ENCODE measurements around the gene FBXO46. TPM values are rescaled to one million over a fixed set of nuclear protein-coding genes. Genes with fewer than 3 reads are reported as not detected.

Gene FBXO46, protein sequence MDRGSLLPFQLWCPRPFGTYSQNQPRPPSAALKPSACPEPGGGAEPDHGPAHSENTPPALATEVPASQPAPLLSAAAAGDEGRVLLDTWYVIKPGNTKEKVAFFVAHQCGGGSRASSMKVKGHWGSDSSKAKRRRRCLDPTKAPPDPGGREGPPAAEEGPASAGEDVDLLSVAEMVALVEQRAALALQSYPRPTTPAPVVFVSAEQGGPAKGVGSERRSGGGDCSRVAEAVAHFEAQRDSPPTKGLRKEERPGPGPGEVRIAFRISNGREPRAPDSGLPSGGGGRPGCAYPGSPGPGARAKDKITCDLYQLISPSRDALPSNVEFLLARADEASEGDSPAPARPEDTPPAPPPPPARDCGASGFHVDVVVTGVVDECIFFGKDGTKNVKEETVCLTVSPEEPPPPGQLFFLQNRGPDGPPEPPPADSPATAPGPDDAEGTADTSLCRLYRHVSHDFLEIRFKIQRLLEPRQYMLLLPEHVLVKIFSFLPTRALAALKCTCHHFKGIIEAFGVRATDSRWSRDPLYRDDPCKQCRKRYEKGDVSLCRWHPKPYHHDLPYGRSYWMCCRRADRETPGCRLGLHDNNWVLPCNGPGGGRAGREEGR
- total RNA-seq (18.3 and 21.2 TPM in 2 replicates), polyA plus RNA-seq (7.7 and 7.8 TPM in 2 replicates), polyA minus RNA-seq (3.1 and 6.1 TPM in 2 replicates), Bru-seq, nascent RNA (percentile 66 among the genes with signal in this experiment), BruChase-seq, experiment 1, labeled RNA remaining after a 6-hour chase (percentile 81 among the genes with signal in this experiment), BruChase-seq, experiment 2, labeled RNA remaining after a 2-hour chase (percentile 81 among the genes with signal in this experiment)
- polyA plus RNA-seq (2011; cell fraction: cytosol; rRNA removed), result 2.8 and 4.9 TPM in 2 replicates
- 16.6 and 19.7 TPM in 2 replicates for polyA plus RNA-seq (2011; cell fraction: nucleus; rRNA removed)
- 5.8 and 6.7 TPM in 2 replicates for polyA plus RNA-seq (2012)
- 9.2 TPM for polyA minus RNA-seq (2011; cell fraction: cytosol; rRNA and poly(A)+ RNA removed)
- 8.7 and 11.6 TPM in 2 replicates for polyA minus RNA-seq (2011; cell fraction: nucleus; rRNA and poly(A)+ RNA removed)
- long read RNA-seq, transcript FBXO46-201 (2 exons, 3,001 nt), result major isoform, 8 of 24 reads
- long read RNA-seq, partial matches to known transcripts, result 1 of 24 reads
- long read RNA-seq, other reads (novel, unspliced or antisense), result 14 of 24 reads

DNA sequence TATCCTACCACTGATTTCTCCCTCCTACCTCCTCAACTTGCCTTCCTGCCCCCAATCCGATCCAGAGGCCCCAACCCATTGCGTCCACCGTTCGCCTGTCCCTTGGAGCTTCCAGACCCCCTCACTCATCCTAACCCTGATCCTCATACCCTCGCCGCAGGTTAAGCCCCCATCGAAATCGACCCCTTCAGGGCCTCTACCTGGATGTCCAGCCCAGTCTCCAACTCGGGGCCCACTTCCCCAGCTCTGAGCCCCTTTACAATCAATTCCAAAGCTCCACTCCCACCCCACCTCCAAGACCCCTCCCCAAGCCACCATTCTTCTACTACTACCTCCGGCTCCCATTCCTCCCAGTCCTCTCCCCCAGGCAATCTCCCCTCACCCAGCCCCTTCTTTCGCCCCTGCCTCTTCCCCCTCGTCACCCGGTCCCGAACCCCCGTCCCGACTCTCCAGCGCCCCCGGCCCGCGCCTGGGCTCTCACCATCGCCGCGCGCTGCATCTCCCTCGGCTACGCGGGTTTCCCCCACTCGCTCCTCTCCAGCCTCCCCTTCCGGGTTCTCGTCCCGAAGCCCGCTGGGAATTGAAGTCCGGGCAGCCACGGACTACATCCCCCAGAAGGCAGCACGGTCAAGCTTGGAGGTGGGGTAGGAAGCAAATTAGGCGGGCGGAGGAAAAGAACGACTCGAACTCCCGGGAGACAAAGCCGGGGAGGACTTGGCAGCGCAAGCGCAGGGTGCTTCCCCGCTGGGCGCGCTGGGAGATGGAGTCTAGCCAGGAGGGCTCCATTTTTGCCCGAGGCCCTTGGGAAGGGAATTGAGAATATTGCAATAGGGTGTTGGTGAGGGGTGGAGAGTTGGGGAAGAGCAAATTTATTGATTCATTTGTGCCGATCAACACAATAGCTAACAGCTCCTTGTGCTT lies at the start of gene FBXO46:
Gene FBXO46 (minus strand): TSS at position 529 of the 921 bp plus-strand sequence. CDS start 17,401 bp downstream, outside the sequence.
- Histone ChIP-seq H3K4me2 (ENCODE audit: insufficient read depth, low read length) (peak within 1 kb of the TSS; percentile 58), H3K9ac (replicated peaks; ENCODE audit: extremely low read depth, insufficient read depth, low read length) (peak within 1 kb of the TSS; percentile 80), H2AFZ (ENCODE audit: low read depth, low read length) (peak within 1 kb of the TSS; percentile 56), H3K4me1 (ENCODE audit: control insufficient read depth, extremely low read depth, insufficient read depth, low read length) (peaks cover 6% of the 10 kb centered on the region), H3K36me3 (ENCODE audit: control insufficient read depth in 2 of 2, extremely low read depth in 1 of 2, insufficient read depth in 2 of 2, low read length in 2 of 2) (no peaks in the 10 kb centered on the region), H3K27ac (ENCODE audit: insufficient read depth, low read depth, low read length) (peak within 1 kb of the TSS; percentile 28), H3K9me3 (replicated peaks; ENCODE audit: control insufficient read depth, insufficient read depth, low read length) (no peaks in the 10 kb centered on the region), H4K20me1 (replicated peaks; ENCODE audit: control insufficient read depth, extremely low read depth, insufficient read depth, low read length) (no peaks in the 10 kb centered on the region), H3K4me3 (replicated peaks in 1 of 3; ENCODE audit: insufficient read depth in 1 of 3, low read depth in 1 of 3, low read length in 3 of 3) (peak within 1 kb of the TSS; percentile 81 to 83 (median 82)), H3K27me3 (ENCODE audit: control insufficient read depth in 2 of 2, insufficient read depth in 2 of 2, low read length in 2 of 2) (no peaks in the 10 kb centered on the region), H3K79me2 (ENCODE audit: control insufficient read depth, insufficient read depth, low read length) (peaks cover 40% of the 10 kb centered on the region), H3K9me1 (replicated peaks; ENCODE audit: control insufficient read depth, extremely low read depth, insufficient read depth, low read length) (no peaks in the 10 kb centered on the region)
- FAIRE-seq, result peak; percentile 99
- intact Hi-C loops (cut with micrococcal nuclease) (loop anchor here (1.0 kb wide), 3 partner anchors 38 to 84 kb away; partner anchors contain the start of genes QPCTL and SIX5), dilution Hi-C loops (cut with MboI; ENCODE audit: extremely low pct_ligation_motif_present, low sequenced_read_pairs) (no loop called here)
- TF ChIP-seq, protein P1, sequence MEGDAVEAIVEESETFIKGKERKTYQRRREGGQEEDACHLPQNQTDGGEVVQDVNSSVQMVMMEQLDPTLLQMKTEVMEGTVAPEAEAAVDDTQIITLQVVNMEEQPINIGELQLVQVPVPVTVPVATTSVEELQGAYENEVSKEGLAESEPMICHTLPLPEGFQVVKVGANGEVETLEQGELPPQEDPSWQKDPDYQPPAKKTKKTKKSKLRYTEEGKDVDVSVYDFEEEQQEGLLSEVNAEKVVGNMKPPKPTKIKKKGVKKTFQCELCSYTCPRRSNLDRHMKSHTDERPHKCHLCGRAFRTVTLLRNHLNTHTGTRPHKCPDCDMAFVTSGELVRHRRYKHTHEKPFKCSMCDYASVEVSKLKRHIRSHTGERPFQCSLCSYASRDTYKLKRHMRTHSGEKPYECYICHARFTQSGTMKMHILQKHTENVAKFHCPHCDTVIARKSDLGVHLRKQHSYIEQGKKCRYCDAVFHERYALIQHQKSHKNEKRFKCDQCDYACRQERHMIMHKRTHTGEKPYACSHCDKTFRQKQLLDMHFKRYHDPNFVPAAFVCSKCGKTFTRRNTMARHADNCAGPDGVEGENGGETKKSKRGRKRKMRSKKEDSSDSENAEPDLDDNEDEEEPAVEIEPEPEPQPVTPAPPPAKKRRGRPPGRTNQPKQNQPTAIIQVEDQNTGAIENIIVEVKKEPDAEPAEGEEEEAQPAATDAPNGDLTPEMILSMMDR (IDR thresholded peaks at IDR 0.05; ENCODE audit: extremely low read depth in 1 of 2, insufficient read depth in 1 of 2, low read depth in 1 of 2, low read length in 2 of 2), result peak in 1 of 2 donors; percentile 36
- TF ChIP-seq POLR2AphosphoS5 (IDR thresholded peaks at IDR 0.05; ENCODE audit: insufficient read depth, low read depth, low read length) (peak; percentile 47), FOS (IDR thresholded peaks at IDR 0.05; ENCODE audit: borderline replicate concordance, insufficient read depth, low read length) (no peak), POLR2A (IDR thresholded peaks at IDR 0.05; ENCODE audit: low read depth, low read length) (peak; percentile 30)
- ChIA-PET POLR2A (interaction anchor here (1.0 to 1.8 kb wide), 3 partner anchors 14 to 62 kb away, joined by 4 to 9 read pairs (median 7); partner anchors contain the start of genes DMWD and SIX5), CTCF (interaction anchor here (0.6 to 2.1 kb wide), 11 partner anchors 10 to 86 kb away, joined by 3 to 13 read pairs (median 5); partner anchors contain the start of genes DMWD, QPCTL and SIX5)
- no TSS peak for BruUV-seq (replicated peaks)
- DNase-seq (ENCODE audit: low read depth, low spot score), result peak; percentile 99

All from endothelial cell of umbilical vein (primary cell).